Neural crest cell (in vitro differentiated cells): ENCODE data around the gene CLTCL1. TPM values are rescaled to one million over a fixed set of nuclear protein-coding genes. Genes with fewer than 3 reads are reported as not detected.

Source experiments
- DNase-seq: peaks from one replicate; pipeline ENCODE4 v3.0.0; 2021; ENCODE audit warnings: low read depth, mixed read lengths, low spot score
- H3K27ac Mint-ChIP-seq: one replicate; pipeline ENCODE4 v1.8.0; 2021; ENCODE audit warnings: mild to moderate bottlenecking, mixed read lengths; ENCODE audit not compliant: unreplicated experiment
- H3K27me3 Mint-ChIP-seq: 2 replicates; pipeline ENCODE4 v1.8.0; 2021; ENCODE audit warnings: low read depth, mild to moderate bottlenecking, mixed read lengths
- H3K36me3 Mint-ChIP-seq: 2 replicates; pipeline ENCODE4 v1.8.0; 2021; ENCODE audit warnings: low read depth, mild to moderate bottlenecking, mixed read lengths
- H3K4me1 Mint-ChIP-seq: 2 replicates; pipeline ENCODE4 v1.8.0; 2021; ENCODE audit warnings: mixed read lengths
- H3K4me3 Mint-ChIP-seq: one replicate; pipeline ENCODE4 v1.8.0; 2021; ENCODE audit warnings: mild to moderate bottlenecking, mixed read lengths
- H3K9me3 Mint-ChIP-seq: 2 replicates; pipeline ENCODE4 v1.8.0; 2021; ENCODE audit warnings: mixed read lengths
- total RNA-seq: library from RNA; stranded (reverse); gene quantifications from 2 replicates; pipeline ENCODE4 v1.2.1, GENCODE V29; 2021
- TF ChIP-seq, protein P1 (sequence below): fragments of 200-600 bp; sonication (generic); conservative IDR thresholded peaks from 2 replicates; pipeline ENCODE4 v1.5.0; 2021; ENCODE audit warnings: antibody characterized with exemption, mild to moderate bottlenecking

The CLTCL1 gene
- total RNA-seq, 1 donor from 2014 or later: 7.2 TPM

DNA sequence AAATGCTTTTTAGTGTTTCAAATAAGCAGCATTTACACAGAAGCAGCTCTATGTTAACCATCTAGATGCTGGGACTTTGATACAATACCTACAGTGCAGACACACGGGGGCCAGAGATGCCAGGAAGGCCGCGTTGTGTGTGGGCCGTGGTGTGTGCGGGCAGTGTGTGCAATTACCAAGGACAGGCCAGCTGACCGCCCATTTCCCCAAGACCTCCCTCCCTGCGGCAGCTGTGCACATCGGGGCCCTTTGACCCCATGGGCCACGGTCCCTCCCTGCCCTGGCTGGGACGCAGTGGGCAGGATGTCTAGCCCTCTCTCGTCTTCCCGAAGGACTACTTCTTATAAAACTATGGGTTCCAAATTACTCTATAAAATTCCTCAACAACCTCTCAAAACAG, 38.4 kb downstream of the CLTCL1 start:
- DNase-seq: no peak
- H3K4me1 Mint-ChIP-seq: no peaks in the 10 kb centered on the region
- TF ChIP-seq, protein P1, sequence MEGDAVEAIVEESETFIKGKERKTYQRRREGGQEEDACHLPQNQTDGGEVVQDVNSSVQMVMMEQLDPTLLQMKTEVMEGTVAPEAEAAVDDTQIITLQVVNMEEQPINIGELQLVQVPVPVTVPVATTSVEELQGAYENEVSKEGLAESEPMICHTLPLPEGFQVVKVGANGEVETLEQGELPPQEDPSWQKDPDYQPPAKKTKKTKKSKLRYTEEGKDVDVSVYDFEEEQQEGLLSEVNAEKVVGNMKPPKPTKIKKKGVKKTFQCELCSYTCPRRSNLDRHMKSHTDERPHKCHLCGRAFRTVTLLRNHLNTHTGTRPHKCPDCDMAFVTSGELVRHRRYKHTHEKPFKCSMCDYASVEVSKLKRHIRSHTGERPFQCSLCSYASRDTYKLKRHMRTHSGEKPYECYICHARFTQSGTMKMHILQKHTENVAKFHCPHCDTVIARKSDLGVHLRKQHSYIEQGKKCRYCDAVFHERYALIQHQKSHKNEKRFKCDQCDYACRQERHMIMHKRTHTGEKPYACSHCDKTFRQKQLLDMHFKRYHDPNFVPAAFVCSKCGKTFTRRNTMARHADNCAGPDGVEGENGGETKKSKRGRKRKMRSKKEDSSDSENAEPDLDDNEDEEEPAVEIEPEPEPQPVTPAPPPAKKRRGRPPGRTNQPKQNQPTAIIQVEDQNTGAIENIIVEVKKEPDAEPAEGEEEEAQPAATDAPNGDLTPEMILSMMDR: no peak
- H3K9me3 Mint-ChIP-seq: peaks cover 13% of the 10 kb centered on the region
- H3K4me3 Mint-ChIP-seq: no peak overlapping the region
- no peaks in the 10 kb centered on the region for H3K27me3 Mint-ChIP-seq
- H3K36me3 Mint-ChIP-seq: peaks cover 23% of the 10 kb centered on the region
- H3K27ac Mint-ChIP-seq: no peak overlapping the region

DNA sequence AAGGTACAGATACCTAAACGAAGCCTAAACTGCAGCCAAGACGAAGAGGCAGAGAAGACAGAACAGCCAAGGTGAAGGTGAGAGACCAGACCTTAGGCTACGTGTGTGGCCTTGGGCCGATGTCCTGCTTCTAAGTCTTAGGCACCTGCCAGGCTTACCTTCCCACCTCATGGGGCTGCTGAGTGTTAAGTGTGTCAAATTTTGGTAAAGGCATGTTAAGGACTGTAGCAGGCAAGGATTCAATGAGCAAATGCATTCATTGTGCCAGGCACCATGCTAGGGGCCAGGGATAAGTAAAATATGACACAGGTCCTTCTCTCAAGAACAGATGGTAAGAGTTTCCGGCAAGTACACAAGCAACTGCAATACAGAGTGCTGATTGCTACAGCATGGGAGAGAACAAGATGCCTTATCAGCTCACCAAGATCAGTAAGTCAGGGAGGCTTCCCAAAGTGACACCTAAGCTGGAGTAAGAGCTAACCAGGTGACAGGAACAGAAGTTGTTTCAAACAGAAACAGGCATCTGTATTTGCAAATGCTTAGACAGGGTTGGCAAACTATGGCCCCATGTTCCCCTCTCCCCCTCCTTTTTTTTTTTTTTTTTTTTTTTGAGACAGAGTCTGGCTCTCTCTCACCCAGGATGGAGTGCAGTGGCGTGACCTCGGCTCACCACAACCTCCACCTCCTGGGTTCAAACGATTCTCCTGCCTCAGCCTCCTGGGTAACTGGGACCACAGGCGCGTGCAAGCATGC, 46.7 kb downstream of the CLTCL1 start:
- no peaks in the 10 kb centered on the region for H3K27me3 Mint-ChIP-seq
- no peaks in the 10 kb centered on the region for H3K4me1 Mint-ChIP-seq
- no peak for DNase-seq
- TF ChIP-seq, protein P1: no peak
- no peaks in the 10 kb centered on the region for H3K9me3 Mint-ChIP-seq
- no peak overlapping the region for H3K4me3 Mint-ChIP-seq
- H3K27ac Mint-ChIP-seq: no peak overlapping the region
- H3K36me3 Mint-ChIP-seq: no peaks in the 10 kb centered on the region

DNA sequence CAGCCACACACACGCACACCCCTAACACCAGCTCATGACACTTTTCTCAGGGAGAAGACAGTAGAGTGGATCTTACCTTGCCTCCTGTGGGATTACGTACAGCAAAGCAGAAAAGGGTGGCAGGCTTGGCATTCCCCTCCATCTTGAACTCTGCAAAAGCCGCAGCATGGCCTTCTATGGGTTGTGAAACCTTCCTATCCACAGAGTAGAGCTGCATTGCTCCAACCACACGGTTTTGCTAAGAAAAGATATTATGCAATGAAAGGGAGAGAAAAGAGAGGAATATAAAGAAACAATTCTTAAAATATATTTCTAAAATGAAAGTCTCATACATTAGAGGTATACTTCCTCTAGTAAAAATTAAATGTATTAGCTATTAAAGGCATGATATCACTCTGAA, 48.8 kb downstream of the CLTCL1 start:
- TF ChIP-seq, protein P1: no peak
- no peak for DNase-seq
- H3K4me1 Mint-ChIP-seq: no peaks in the 10 kb centered on the region
- H3K36me3 Mint-ChIP-seq: no peaks in the 10 kb centered on the region
- H3K27me3 Mint-ChIP-seq: no peaks in the 10 kb centered on the region
- H3K9me3 Mint-ChIP-seq: no peaks in the 10 kb centered on the region
- no peak overlapping the region for H3K4me3 Mint-ChIP-seq
- H3K27ac Mint-ChIP-seq: no peak overlapping the region

DNA sequence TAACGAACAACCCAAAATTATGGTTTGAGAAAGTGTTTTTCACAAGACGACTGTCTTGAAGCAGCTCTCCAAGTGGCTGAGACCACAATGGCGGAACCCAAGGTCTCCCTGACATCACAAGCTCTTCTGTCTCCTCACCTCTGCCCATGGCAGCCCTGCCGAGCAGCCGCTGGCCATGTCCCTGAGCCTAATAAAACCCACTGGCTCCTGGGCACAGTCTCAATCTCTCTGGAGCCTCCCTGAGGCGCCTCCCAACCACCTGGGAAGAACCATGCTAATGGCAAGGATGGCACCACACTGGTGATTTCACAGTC, 50.0 kb downstream of the CLTCL1 start:
- Mint-ChIP-seq H3K9me3 (no peaks in the 10 kb centered on the region), H3K4me3 (no peak overlapping the region), H3K4me1 (no peaks in the 10 kb centered on the region), H3K27ac (peak overlapping the region; percentile 62), H3K27me3 (no peaks in the 10 kb centered on the region), H3K36me3 (no peaks in the 10 kb centered on the region)
- no peak for DNase-seq
- TF ChIP-seq, protein P1: no peak

DNA sequence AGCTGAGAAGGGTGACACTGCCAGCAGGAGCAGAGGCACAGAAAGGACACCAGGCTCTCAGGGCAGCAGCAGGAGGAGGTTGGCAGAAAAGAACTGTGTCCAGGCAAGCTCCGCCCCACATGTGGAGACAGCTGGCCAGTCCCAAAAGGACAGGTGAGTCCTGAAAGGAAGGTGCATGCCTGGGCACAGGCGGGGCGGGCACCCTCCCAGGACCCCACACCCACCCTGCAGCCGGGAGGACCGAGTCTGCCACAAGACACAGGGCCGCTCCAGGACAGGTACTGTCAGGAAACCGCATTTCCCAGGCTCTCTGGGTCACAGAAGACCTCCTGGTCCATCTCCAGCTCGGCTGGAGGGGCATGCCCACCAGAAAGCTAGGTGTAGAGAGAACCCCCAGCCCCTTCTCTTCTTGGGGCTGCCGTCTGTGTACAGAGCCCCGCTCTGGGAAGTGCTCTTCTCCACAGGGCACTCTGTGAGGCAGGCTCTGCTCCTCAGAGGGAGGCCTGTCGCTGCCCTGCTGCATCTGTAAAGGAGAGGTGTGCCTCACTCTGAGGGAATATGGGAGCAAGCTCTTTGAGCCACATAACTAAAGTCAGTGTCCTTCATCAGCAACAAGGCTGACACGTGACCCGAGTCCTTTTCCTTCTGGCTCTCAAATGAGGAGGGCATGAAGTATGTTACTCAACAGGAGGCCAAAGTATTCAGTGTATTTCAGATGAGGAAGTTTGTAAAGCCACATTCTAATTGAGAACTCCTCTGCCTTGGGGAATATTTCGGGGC, 50.5 kb downstream of the CLTCL1 start:
- no peak for DNase-seq
- Mint-ChIP-seq H3K4me3 (no peak overlapping the region), H3K4me1 (no peaks in the 10 kb centered on the region), H3K36me3 (no peaks in the 10 kb centered on the region), H3K9me3 (no peaks in the 10 kb centered on the region), H3K27me3 (no peaks in the 10 kb centered on the region), H3K27ac (peak overlapping the region; percentile 89)
- TF ChIP-seq, protein P1: no peak
